ENCODE measurements around the gene NR3C2.

Gene NR3C2

DNA sequence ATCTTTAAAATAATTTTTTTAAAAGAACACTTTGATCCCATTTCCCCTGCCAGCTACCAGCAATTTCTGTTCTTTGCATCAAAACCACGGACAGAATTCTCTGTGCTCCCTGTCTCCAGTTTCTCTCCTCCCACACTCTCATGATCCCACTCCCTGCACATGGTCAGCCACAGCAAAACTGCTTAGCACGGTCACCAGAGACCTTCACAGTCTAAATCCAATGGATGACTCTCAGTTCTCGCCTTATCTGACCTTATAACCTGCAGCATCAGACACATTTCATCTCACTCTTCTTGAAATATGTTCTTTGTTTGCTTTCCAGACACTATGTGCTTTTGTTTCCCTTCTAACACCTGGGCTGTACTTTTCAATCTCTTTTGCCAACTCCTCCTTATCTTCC, 131.5 kb downstream of the NR3C2 start:
- no peak for DNase-seq (ENCODE audit: low read depth)

DNA sequence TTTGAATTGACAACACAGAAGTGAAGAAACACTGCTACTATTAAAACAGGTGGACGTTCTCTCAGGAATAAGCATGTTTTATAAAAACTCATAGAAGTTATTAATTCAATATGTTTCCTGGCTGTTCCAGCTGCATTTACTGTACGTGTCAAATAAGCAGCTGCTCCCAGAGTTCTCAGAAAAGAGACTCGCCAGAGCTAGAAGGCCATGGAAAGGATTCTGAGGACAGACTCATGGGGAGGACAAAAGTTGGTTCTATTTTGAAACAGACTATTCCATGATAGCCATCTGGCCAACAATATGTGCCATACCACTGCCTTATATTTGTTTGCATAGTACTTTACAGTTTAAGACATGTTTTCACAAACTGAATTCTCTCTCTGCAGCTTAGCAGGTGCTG, 136.5 kb downstream of the NR3C2 start:
- no peak for DNase-seq (ENCODE audit: low read depth)

GRCh38 chr4:148302416-148302815, 139.8 kb downstream of the NR3C2 start:
- DNase-seq (ENCODE audit: low read depth), result no peak

- peak; percentile 43 for DNase-seq (ENCODE audit: low read depth)
Observed at GRCh38 chr4:148300877-148301276, 141.3 kb downstream of the NR3C2 start.

- DNase-seq (ENCODE audit: low read depth), result no peak
Observed at GRCh38 chr4:148299337-148299736, 142.9 kb downstream of the NR3C2 start.

DNA sequence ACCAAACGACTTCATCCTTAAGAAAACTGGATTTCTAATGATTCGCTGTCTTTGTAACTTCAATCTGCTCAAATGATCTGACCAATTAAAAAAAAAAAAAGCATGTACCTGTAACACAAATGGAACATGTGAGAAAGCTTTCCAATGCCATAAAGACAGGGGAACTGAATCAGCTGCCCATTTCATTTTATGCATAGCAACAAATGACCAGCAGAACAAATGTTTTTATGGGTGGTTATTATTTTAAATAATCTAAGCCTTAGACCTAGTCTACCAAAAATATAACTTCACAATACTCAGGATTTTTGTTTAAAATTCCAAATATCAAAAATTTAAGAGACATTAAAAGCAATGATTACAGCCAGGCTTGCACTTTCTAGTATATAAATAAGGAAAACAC, 145.7 kb downstream of the NR3C2 start:
- no peak for DNase-seq (ENCODE audit: low read depth)

DNA sequence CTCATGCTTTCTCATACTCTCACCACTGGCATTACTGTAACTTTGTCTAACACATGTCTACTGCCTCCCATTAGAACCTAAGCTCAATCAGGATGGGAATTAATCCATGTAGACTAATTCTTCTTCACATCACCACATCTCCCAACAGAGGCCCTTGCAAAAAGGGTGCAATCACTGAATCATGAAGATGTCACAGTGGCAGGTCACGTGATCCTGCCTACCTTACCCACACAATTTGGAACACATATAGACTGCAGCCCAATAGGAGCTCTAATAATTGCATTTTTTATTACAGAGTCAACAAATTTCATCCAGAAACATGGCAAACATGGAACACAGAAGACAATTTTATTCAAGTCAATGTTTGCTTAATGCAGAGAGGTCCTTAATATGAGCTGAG, 146.6 kb downstream of the NR3C2 start:
- no peak for DNase-seq (ENCODE audit: low read depth)

DNA sequence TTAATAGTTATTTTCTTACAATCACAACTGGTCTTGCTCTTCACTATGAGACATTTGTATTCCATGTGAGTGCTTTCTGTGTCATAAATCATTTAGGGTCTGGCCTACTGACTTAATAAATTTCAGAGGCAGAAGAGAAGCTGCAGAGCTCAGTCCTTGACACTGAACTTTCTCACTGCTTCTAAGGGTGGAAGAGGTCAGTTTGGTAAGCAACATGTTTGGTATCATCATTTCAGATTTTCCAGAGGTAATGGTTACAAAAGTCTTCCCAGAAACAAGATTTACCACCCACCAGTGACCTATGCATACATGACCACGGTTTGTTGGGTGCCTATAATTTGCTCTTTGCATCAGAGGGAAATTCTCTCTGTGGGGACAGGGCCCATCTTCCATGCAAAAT, 148.6 kb downstream of the NR3C2 start:
- DNase-seq (ENCODE audit: low read depth), result no peak

DNA sequence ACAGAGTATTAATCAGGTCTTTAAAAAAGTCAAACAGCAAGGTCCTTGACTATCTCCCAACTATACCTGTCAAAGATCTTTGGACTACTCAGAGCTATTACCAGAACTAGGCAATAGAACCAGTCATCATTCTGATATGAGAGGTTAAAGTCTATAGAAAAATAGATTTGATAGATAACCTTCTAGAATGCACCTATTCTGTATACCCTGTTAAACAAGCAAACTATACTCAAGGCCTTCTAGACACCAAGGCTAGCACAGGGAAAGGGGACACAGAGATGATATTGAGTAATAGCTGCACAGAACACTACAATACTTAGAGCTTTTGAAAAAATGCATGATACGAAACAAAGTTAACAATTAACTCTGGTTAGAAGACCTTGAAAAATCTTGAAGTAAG, 149.5 kb downstream of the NR3C2 start:
- DNase-seq (ENCODE audit: low read depth), result no peak

GRCh38 chr4:148289740-148290139, 152.5 kb downstream of the NR3C2 start:
- no peak for DNase-seq (ENCODE audit: low read depth)

DNA sequence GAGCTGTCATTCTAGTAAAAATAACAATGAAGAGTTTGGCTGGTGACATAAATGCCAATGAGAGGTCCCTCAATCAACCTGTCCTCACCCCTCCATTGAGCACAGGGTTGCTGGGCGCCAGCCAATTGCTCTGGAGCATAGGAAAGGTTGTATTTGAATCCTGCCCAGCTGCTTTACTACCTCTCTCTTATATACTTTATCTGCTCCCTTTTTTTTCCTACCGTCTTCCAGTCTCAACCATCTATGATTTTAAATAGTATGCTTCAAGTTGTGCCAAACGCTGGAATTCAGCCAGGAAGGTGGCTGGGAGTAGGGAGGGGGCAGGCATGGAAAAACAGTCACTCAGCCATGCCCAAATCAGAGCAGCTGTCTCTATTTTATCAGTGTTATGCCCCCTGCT, 153.8 kb downstream of the NR3C2 start:
- no peak for DNase-seq (ENCODE audit: low read depth)

- DNase-seq (ENCODE audit: low read depth), result no peak
Observed at GRCh38 chr4:148287111-148287510, 155.1 kb downstream of the NR3C2 start.

DNA sequence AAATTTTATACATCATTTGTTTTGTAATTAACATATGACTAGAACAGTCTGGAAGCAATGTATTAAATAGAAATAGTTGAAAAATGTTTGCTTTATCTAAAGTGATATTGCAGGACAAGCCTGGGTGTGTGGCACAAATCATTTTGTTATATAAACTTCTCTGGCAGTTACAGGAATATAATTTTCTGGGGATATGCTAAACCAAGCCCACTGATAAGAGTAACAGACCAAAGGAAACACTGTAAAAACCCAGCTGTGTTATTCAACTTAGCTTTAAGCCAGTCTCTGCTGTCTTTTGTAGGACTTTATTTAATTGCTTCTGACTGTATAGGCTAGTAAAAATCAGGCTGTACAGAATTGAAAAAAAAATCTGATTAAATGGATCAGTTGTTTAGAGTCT, 156.2 kb downstream of the NR3C2 start:
- no peak for DNase-seq (ENCODE audit: low read depth)

DNA sequence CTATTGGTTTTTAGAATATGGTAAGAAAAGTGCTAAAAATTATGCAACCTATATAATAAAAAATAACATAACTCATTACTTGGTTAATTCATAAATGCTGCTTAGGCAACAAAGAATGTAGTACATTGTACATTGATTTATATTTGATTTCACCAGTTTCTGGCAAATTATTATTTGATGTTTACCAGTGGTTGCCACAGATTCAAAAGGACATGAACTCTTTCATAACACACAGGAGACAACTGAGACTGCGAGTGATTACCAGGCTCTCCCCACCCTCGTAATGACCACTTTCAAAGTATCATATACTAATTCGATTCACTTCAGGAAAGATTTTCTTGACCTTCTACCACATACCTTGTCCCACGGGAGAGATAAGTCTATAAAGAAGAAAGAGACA, 158.5 kb downstream of the NR3C2 start:
- no peak for DNase-seq (ENCODE audit: low read depth)

DNA sequence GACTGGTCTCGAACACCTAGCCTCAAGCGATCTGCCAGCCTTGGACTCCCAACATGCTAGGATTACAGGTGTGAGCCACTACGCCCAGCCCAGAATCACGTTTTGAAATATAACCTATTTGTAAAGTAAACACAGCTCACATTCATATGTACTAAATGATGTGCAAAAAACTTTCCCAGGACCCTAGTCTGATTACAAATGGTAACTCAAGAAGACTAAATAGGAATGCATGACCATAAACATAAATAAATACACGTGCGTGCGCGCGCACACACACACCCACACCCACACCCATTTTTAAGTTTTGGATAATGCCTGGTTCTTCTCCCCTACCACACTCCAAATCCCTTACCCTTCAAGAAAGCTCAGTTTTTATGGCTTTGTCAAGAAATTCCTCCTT, 163.9 kb downstream of the NR3C2 start:
- DNase-seq (ENCODE audit: low read depth), result no peak

DNA sequence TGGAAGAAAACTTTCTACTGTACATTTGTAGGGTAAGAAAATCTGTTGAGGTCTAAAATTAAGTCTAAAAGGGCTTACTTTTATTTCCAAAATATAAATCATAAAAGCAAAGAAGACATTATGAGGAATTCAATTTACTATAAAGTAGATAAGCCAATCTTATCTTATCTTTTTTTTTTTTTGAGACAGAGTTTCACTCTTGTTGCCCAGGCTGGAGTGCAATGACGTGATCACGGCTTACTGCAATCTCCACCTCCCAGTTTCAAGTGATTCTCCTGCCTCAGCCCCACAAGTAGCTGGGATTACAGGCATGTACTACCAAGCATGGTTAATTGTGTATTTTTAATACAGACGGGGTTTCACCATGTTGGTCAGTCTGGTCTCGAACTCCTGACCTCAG, 166.9 kb downstream of the NR3C2 start:
- DNase-seq (ENCODE audit: low read depth), result no peak

DNA sequence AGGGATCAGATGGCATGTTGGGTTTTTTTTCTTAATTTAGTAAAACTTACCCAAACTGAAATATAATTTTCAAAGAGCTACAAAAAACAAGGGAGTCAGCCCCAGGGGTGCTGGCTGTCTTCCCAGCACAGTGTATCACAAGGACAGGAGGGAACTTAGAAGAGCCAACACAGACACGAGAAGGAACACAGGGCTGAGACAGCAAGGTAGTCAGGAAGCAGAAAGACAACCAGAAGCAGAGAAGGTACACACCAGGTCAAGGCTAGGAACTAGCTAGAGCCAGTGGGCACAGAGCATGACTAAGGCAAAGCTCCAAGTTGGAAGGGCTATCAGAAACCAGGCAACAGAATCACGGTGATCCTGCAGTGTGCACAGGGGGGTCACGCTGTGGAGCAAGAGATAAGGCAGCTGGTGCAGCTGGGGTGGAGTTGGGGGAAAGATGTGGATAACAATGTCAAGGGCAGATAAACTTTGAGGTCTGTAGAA, 168.7 kb downstream of the NR3C2 start:
- DNase-seq (ENCODE audit: low read depth), result peak; percentile 67

DNA sequence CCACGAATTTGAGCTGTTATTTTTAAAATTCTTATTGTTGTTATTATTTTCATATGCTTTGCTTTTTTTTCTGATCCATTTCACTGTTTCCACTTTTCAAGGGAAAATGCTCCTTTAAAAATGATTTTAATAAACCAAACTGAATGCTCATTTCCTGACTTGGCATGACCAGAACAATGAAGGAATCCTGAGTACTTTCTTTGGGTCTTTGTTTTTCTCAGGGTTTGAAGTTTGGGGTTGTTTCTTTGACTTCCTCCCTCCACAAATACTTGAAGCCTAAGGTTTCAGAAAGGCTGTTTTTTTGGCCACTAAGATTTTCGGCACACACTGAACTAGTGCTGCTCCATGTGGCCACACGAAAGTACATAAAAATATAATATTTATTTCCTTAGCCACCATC, 171.0 kb downstream of the NR3C2 start:
- no peak for DNase-seq (ENCODE audit: low read depth)

- no peak for DNase-seq (ENCODE audit: low read depth)
Observed at GRCh38 chr4:148270630-148271029, 171.6 kb downstream of the NR3C2 start.

GRCh38 chr4:148268835-148269234, 173.4 kb downstream of the NR3C2 start:
- DNase-seq (ENCODE audit: low read depth), result no peak

- DNase-seq (ENCODE audit: low read depth), result no peak
Observed at GRCh38 chr4:148266921-148267320, 175.3 kb downstream of the NR3C2 start.

- no peak for DNase-seq (ENCODE audit: low read depth)
Observed at GRCh38 chr4:148266240-148266639, 176.0 kb downstream of the NR3C2 start.

- DNase-seq (ENCODE audit: low read depth), result no peak
Observed at GRCh38 chr4:148265627-148266026, 176.6 kb downstream of the NR3C2 start.

- no peak for DNase-seq (ENCODE audit: low read depth)
Observed at GRCh38 chr4:148263802-148264201, 178.4 kb downstream of the NR3C2 start.

GRCh38 chr4:148263127-148263526, 179.1 kb downstream of the NR3C2 start:
- DNase-seq (ENCODE audit: low read depth), result no peak

Data from CMK (cell line).